VCaP (cell line): ENCODE data around the gene BAAT.

Experiments used
- H3K27ac ChIP-seq: fragments of 450-650 bp; 2 replicates; pipeline ENCODE4 v1.5.1; 2017
- TF ChIP-seq, protein P1 (sequence below): fragments of 450-650 bp; conservative IDR thresholded peaks from 2 replicates; pipeline ENCODE4 v1.5.1; 2017; ENCODE audit warnings: mild to moderate bottlenecking, moderate library complexity

BAAT gene

DNA sequence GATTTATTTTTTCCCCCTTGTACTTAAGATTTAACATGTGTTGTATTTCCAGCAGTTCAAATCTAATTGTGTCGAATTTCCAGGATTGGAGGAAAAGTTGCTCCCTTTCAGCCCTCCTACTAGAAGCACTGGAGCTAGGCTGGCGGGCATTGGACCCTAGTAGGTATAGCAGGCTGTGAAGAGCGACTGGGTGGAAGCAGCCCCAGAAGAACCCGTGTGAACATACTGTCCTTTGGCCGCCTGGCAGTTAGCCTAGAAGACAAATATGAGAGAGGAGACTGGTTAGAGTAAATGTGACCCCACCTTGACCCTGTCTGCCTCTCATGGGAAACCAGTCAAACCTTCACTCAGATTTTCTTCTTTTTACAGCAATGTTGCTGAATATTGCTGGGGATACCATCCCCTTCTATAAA is 36.9 kb upstream of the BAAT start:
- H3K27ac ChIP-seq: no peak overlapping the region
- TF ChIP-seq, protein P1, sequence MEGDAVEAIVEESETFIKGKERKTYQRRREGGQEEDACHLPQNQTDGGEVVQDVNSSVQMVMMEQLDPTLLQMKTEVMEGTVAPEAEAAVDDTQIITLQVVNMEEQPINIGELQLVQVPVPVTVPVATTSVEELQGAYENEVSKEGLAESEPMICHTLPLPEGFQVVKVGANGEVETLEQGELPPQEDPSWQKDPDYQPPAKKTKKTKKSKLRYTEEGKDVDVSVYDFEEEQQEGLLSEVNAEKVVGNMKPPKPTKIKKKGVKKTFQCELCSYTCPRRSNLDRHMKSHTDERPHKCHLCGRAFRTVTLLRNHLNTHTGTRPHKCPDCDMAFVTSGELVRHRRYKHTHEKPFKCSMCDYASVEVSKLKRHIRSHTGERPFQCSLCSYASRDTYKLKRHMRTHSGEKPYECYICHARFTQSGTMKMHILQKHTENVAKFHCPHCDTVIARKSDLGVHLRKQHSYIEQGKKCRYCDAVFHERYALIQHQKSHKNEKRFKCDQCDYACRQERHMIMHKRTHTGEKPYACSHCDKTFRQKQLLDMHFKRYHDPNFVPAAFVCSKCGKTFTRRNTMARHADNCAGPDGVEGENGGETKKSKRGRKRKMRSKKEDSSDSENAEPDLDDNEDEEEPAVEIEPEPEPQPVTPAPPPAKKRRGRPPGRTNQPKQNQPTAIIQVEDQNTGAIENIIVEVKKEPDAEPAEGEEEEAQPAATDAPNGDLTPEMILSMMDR: no peak

DNA sequence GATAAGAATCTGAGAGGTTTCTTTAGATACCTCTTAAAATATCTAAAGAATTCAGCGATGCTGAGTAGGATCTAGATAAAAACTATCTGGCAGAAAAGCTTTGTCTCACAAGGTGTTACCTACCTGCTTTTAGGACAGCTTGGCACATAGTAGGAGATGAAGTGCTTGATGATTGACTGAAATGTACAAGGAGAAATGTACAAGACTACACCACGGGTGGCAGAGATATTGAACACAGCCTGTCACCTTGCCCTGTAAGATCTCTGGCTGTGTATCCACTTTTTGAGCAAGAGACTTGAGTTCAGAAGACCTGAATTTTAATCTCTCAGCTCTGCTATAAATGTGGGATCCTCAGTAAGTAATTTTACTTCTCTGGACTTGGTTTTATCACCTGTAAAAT is 35.1 kb upstream of the BAAT start:
- H3K27ac ChIP-seq: no peak overlapping the region
- TF ChIP-seq, protein P1: no peak

DNA sequence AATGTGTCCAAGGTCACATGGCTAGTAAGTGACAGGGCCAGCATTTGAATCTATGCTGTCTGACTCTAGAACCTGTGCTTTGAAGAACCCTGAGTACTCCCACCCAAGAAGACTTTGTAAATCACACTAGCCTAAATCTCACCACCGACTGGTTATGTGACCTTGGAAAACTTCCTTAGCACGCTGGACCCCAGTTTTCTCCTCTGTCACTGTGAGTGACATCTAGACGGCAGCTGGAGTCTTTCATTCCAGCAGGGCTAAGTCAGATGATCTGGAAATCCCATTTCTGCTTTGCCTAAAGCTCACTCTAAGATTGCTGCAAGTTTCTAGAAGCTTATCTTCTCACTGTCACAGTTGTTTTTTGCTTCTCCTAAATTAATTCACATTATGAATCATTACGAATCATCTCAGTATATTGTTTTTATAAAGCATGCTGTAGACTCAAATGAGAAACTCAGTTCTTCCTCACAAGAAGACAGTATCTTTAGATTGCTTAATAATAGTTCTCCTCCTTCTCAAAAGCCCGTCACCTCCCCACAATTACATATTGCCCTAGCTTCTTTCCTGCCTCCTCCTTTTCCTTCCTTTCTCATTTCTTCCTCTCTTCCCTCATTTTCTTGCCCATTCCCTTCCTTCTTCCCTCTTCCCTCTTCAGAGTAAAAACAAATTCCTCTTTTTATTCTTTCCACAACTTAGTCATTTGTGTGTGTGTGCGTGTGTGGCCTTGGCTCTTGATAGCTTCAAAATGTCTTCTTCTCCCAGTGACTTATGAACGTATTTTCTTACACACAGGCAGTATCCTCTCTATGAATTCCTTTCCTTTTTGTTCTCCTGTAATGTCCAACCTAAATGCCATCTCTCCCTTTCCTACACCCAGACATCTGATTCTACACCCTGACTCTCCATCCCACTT is 34.0 kb upstream of the BAAT start:
- no peak overlapping the region for H3K27ac ChIP-seq
- TF ChIP-seq, protein P1: no peak

DNA sequence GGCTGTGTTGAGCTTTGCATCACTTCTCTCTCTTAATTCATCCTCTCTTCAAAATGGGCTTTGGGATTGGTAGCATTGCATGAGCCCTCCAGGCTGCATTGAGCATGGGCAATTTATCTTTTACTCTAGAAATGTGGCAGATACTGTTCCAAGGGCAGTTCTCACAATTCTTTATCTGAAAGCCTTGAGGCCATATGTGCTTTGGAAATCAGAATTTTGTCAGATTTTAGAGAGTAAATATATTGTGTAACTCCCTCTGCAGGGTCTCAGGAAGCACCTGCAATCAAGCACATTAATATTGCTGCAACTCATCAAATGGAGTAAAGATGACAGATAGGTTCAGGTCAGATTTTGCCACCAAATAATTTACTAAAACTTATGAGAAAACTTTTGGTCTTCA is 33.2 kb upstream of the BAAT start:
- H3K27ac ChIP-seq: no peak overlapping the region
- TF ChIP-seq, protein P1: no peak

DNA sequence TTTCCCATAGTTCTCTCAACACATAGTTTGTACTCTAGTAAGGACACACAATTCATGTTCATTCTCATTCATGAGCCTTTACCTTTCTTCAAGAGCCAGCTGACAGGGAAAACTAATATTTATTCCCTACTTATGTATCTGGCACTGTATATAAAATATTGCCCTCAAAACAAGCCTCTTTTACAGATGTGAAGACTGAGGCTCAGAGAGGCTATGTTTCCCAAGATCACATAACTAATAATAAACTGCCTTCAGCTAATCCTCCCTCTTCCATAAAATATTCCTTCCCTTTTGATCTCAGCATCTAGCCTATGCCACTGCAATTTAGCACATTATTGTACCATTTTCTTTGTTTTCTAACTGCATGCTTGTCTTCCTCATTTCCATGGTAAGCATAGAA is 32.6 kb upstream of the BAAT start:
- H3K27ac ChIP-seq: no peak overlapping the region
- TF ChIP-seq, protein P1: no peak

DNA sequence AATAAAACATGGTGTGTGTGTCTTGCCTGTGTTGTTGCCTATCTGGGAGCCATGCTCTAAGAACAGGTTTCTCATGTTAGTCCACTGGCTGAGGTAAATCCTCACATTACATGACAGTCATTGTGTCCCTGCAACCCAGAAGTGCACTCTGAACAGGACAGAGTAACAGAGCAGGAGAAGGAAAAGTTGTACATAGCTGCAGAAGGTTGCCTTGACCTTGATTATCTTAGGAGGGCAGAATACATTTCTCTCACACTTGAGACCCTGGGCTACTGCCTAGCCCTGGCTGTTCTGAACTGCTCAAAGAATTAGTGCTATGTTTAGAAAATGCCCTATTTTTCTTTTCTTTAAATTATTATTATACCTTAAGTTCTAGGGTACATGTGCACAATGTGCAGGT is 30.8 kb upstream of the BAAT start:
- H3K27ac ChIP-seq: no peak overlapping the region

DNA sequence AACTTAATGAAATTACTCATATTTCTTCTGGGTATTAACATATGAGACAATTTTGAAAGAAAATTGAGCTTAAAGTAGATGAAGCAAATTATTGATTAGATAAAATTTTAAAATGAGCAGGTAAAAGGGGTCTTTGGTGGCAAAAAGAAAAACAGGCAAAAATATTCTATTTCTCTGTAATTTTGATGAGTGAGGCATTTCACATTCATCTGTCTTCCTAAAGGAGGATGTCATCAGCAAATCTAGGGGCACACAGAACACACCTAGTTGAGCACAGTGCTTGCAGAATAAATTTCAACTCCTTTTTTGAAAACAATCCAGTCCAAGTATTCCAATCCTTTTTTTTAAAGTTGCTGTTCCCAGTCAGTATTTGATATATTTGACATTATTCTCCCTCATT is 30.0 kb upstream of the BAAT start:
- no peak overlapping the region for H3K27ac ChIP-seq
- TF ChIP-seq, protein P1: no peak

More for the DNA sequence above, 30.8 kb upstream of the BAAT start:
- TF ChIP-seq, protein P1: no peak
